ENCODE measurements around the gene RABL3. TPM values are rescaled to one million over a fixed set of nuclear protein-coding genes. Genes with fewer than 3 reads are reported as not detected.

The RABL3 gene
- total and polyA plus RNA-seq, 2 of the 13 experiments (the other 11 are each of a cell fraction or from before 2014, with no cell fraction given), result 4.8 to 31.9 TPM

- TF ChIP-seq ATF2 (CRISPR knock-in tag; IDR thresholded peaks at IDR 0.05) (peak; percentile 83; the same call in 1 of the 2 replicates), BCL6 (CRISPR knock-in tag; IDR thresholded peaks at IDR 0.05) (peak; percentile 79), ZNF350 (CRISPR knock-in tag; IDR thresholded peaks at IDR 0.05; ENCODE audit: borderline replicate concordance, low read depth) (no peak), ZMAT3 (CRISPR knock-in tag; conservative IDR thresholded peaks at IDR 0.05) (0 out of 2 replicates have a peak, but pooled peaks have one; percentile 17), NFE2L1 (CRISPR knock-in tag; IDR thresholded peaks at IDR 0.05; ENCODE audit: borderline replicate concordance) (no peak), ARID3A (IDR thresholded peaks at IDR 0.05; ENCODE audit: low read depth, low read length) (peak; percentile 54; the same call in 1 of the 2 replicates), ZNF878 (CRISPR knock-in tag; IDR thresholded peaks at IDR 0.05) (peak; percentile 74; the same call in 1 of the 2 replicates), POLR2AphosphoS5 (IDR thresholded peaks at IDR 0.05; ENCODE audit: low read depth, low read length) (peak; percentile 97), ZNF512 (CRISPR knock-in tag; IDR thresholded peaks at IDR 0.05) (peak; percentile 69; the same call in 1 of the 2 replicates), HNRNPK (IDR thresholded peaks at IDR 0.05; ENCODE audit: low read depth, low read length, poor library complexity, severe bottlenecking) (no peak), RXRA (CRISPR knock-in tag; IDR thresholded peaks at IDR 0.05) (peak; percentile 22; the same call in 1 of the 2 replicates), DMAP1 (CRISPR knock-in tag; IDR thresholded peaks at IDR 0.05) (peak; percentile 59; the same call in 1 of the 2 replicates), NAIF1 (CRISPR knock-in tag; IDR thresholded peaks at IDR 0.05; ENCODE audit: borderline replicate concordance) (no peak), PRPF4 (IDR thresholded peaks at IDR 0.05; ENCODE audit: low read depth, low read length, poor library complexity, severe bottlenecking) (no peak), KLF6 (CRISPR knock-in tag; IDR thresholded peaks at IDR 0.05) (peak; percentile 85), XBP1 (CRISPR knock-in tag; IDR thresholded peaks at IDR 0.05) (no peak), HNF1B (CRISPR knock-in tag; IDR thresholded peaks at IDR 0.05) (peak; percentile 85), ZNF772 (CRISPR knock-in tag; IDR thresholded peaks at IDR 0.05) (no peak), PPARG (CRISPR knock-in tag; conservative IDR thresholded peaks at IDR 0.05) (peak; percentile 72), REST (IDR thresholded peaks at IDR 0.05; ENCODE audit: borderline replicate concordance in 1 of 2, low read depth in 1 of 2, low read length in 2 of 2) (peak in 1 of 2 experiments; percentile 69; a peak in 1 of 4 replicates)
Measured at GRCh38 chr3:120682095-120682681, 60.1 kb downstream of the RABL3 start, which contains the start of gene HGD (continued).

Measured in HepG2 (cell line).